ENCODE measurements around the gene SEPTIN1. TPM values are rescaled to one million over a fixed set of nuclear protein-coding genes. Genes with fewer than 3 reads are reported as not detected.

The SEPTIN1 gene
- polyA plus RNA-seq, 4 donors, result 1.3 to 4.0 (median 2.1) TPM

DNA sequence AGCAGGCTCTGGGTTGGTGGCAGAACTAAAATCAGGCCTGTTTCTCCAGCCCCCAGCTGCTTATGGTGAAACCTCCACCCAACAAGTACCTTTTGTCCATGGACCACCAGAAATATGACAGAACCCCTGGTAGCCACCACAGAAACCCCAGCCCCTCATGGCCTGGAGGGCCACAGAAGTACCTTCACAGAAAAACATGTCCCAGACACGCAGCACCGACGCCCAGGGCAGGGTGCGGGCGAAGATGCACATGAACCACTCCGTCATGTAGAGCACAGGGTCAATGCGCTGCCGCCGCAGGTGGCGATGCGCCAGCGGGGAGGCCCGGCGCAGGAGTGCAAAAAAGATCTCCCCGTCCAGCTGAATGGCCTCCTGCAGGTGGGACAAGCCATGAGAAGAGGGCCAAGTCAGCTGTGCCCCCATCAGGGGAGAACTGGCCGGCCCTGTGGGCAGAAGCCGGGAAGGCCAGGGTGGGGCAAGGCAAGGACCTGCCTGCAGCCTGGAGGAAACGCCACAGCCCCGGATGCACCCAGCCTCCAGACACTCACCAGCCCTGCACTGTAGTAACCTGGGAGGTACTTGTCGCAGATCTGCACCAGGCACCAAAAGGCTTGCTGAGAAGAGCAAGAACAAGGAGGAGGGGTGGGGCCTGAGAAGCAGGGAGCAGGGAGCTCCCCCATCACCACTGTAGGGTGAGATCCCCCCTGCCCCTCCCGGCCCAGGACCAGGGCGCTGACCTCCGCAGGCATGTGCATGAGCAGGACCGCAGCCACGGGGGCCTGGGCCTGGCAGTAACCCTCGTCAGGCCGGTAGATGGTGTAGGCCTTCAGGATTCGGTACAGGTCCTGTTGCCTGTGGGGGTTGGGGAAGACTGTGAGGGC is 23.1 kb downstream of the SEPTIN1 start:
- DNase-seq (ENCODE audit: low read depth in 4 of 4, low spot score in 3 of 4), result no peak

DNA sequence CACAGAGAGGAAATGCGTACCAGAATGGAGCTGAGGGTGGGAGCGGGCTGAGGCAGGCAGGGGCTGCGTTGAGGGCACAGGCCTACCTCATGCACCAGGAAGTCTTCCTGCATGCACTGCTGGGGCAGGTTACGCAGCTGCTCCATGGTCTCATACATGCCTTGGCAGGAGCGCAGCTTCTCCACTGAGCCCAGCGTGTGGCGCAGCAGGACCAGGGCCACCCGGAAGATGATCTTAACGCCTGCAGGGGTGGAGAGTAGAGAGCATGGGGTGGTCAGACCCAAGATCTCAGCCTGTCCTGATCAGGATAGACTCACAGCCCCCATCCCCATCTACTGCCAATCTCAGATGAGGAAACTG is 23.8 kb downstream of the SEPTIN1 start:
- DNase-seq (ENCODE audit: low read depth in 4 of 4, low spot score in 3 of 4), result no peak

DNA sequence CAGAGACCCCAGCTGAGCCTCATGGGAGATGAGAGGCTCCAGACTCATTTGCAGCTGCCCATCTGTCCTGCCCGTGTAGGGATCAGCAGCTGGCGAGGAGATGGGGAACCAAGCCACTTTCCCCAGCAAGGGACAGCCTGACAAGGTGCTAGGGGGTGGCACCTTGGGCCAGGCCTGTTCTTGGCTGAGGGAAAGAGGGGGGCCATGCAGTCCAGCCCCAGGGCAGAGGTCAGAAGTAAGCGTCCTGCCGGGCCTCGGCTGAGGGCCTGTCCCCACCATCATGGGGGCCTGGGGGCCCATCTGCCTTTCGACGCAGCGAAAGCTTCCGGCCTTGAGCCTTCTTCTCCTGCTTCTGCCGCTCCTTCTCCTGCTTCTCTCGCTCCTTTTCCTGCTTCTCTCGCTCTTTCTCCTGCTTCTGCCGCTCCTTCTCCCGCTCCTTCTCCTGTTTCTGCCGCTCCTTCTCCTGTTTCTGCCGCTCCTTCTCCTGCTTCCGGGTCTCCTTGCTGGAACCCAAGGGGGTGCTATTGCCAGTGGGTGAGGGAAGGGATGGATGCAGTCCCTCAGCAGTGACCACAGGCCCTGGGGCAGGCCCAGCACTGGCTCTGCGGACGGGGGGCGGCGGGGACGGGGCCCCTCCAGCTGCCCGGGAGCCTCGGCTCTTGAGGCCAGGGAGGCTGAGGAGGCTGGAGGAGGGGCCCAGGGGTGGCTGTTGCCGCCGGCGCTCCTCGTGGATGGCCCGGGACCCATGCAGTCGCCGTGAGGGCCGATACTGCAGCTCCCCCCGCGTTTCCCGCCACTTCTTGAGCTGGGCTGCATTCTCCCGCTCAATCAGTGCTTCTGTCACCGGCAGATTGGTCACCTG is 24.4 kb downstream of the SEPTIN1 start:
- no peak for DNase-seq (ENCODE audit: low read depth in 4 of 4, low spot score in 3 of 4)

DNA sequence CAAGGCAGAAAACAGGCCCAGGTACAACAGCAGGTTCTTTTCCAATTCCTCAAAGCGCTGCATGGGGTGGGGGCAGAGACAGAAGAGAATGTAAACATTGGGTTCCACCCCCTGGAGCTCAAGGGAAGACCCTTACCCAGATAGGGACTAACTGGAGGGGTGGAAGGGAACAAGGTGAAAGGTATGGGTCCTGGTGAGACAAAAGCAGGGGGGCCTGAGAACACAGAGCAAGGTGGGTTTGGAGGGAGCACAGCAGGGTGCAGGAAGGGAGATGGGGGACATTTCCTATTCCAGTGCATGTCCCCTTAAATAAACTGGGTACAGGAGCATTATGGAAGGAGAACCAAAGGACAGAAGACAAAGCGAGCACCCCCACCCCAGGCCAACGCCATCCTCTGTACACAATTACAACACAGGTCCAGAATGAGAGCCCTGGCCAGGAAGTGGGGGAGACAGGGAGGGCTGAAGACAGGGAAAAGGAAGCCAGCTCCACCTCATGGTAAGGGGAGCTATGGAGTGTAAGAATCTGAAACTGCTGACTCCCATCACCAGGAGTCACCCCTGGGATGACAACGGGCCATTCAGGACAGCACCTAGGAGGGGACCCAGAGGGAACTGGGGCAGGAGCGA is 25.2 kb downstream of the SEPTIN1 start:
- DNase-seq (ENCODE audit: low read depth in 4 of 4, low spot score in 3 of 4), result no peak

DNA sequence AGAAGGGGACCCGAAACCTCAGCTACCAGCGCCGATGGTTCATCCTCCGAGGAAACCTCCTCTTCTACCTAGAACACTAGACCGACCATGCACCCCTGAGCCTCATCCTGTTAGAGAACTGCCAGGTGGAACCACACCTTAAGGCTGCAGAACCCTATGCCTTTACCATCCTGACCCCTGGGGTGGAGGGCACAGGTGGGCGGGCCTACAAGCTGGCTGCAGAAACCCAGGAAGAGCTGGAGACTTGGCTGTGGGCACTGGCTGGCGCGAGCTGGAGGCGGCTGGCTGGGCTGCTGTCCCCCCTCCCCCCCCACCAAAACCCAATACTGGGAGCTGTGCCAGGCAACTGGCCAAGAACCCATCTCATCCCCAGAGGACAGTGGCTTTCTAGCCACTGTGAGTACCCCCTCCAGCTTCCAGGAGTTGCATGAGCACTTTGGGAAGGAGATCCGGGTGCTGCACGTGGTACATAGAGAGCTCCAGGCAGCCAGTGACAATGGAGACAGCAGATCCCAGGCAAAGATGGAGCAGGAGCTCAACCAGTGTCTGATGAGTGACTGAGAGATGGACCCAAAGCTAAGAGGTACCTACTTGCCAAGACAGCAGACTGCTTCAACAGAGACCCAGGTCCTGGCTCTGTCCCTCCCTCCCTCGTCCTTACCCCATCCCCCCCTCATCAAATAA is 25.8 kb downstream of the SEPTIN1 start:
- DNase-seq (ENCODE audit: low read depth in 4 of 4, low spot score in 3 of 4), result no peak

DNA sequence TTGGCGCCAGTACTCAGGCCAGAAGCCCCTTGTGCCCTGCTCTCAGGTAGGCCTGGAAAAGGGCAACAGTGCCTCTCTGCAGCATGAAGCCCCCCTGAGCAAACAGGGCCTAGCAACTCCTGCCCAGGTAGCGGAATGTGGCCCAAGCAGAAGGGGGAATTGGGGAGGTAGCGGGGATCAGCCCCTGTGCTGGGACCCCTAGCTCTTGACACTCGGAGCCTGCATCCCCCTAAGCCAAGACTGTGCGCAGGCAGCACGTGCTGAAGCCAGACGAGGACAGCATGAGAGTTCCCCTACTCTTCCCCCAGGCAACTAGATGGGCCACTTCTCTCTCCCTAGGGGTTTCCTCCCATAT is 26.4 kb downstream of the SEPTIN1 start:
- DNase-seq (ENCODE audit: low read depth in 4 of 4, low spot score in 3 of 4), result no peak

DNA sequence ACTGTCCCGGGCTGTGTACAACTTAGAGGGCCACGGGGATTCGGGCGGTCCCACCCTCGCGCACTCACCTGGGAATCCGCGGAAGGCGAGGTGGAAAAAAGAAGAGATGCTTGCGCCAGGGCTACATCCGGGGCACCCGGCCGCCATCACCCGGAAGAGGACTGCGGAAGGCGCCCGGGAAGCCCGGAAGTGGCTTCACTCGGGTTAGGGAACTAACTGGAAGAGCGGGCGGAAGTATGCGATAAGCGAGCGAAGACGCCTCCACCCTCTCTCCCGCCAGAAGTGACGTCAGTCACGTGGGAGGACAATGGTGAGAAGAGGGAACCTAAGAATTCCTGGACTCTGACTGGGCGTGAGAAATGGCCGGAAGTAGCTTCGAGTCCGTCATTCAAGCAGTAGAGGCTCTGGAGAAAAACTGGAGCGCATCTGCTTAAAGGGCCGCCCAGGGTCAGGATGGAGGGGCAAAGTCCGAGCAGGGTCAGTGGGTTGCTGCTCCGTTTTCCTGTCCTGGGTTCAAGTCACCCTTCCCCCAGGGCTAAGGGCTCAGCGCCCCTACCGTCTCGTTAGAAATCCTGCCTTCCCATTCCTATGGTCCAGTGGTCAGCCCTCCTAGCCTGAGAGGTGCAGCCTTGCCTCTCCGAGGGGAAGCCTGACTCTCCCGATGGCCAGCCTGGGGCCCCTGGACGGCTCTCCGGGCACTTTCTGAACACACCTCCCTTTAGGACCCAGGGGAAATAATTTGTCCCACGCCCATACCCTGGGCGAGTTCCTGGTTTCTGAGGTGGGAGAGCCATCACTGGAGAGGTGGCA is 27.0 kb downstream of the SEPTIN1 start, which contains the start of gene CD2BP2:
Gene CD2BP2, minus strand, starts transcription at position 165 of the 810 bp plus-strand sequence. CDS start 627 bp downstream, outside the sequence.
- peak; percentile 99 to 100 (median 99) for DNase-seq (ENCODE audit: low read depth in 4 of 4, low spot score in 3 of 4)

DNA sequence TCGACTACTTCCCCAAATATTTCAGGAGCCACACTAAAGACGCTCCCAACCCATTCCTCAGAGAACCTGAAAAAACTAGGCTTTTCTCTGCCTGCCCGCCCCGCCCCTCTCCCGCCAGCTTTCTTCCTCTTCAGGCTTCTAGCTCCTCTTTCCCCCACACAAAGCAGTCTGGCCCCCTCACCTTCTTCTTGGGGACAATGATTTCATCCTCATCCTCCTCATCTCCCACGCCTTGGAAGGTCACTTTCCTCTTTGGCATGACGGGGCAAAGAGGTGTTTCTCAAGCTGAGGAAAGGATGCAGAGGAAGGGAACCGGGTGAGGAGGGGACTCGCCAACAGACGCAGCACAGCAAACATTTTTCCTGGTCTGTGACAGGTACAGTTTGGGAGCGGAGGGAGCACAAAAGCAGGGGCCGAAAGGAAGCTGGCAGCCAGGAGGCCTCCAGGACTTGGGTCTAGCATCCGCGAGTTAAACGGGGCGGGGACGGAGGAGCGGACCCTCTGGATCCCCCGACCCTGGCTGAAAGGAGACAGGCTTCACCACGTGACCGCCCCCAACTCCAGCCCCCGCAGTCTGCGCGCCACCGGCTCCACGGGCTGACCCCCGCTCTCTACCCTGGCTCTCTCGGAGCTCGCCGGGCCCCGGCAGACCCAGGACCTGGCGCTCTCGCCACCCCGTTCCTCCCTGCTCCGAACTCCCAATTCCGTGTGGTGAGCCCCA is 27.8 kb downstream of the SEPTIN1 start:
- DNase-seq (ENCODE audit: low read depth in 4 of 4, low spot score in 3 of 4), result no peak

DNA sequence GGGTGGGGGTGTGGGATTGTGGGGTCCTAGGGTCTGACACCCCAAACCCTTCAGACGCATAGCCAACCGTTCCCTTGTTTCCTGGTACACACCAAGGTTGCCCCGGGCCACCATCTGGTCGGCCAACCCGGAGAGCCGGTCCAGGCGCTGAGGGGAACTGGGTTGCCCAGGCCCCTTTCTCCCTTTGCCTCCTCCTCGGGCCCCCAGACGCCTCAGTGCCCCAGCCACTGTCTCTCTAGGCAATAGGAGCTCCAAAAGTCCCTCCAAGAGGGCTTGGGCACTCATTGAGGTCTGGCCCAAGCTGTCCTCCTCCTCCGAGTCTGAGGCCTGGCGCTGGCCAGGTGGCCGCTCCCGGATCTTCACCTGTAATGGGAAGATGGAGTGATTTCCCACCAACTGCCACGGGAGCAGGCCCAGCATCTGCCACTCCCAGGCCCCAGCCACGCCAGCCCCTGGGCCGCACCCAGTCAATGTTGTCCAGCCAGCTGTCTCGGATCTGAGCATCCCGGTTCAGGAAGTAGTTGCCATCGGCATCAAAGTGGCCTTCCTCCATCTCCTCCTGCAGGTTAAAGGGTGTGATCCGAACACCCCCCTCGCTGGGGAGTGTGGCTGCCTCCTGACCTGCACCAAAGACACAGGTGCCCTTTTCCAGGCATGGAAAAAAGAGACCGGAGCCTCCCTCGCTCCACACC is 28.8 kb downstream of the SEPTIN1 start:
- no peak for DNase-seq (ENCODE audit: low read depth in 4 of 4, low spot score in 3 of 4)

DNA sequence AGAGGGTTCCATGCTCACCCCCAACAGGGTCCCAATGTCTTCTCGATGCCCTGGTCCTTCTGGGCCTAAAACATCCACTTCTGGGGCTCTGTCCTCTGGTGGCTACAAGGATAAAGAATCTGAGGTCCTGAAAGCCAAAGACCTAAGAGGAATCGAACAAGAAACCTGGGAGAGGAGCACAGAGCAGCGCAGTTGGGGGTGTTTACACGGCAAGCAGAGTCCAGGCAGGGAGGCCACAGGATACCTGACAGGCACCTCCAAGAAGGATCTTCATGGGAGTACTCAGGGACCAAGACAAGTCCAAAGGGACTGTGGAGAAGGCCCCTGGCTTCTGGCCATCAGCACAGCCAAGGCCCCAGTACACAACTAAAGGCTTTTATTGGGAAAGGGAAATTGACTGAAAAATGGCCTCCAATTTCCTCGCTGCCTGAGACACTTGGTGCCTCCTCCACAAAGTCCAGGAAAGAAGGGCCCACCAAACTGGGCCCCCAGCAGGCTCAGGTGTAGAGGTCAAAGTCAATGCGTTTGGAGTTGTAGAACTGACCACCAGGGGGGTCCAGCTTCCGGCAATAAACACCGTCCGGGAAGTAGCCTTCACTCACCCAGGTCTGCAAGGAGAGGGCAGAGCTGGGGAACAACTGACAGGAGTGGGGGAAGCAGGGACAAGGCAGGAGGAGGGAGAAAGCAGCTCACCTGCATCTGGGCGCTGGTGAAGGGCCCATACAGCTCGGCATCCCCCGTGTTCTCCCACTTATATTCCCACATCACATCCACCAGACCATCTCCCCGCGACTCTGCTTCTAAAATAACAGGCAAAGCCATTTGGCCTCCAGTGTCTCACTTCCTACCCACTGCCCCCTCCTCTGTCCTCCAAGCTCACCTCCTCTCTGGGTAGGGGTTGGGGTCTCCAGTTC is 29.6 kb downstream of the SEPTIN1 start:
- no peak for DNase-seq (ENCODE audit: low read depth in 4 of 4, low spot score in 3 of 4)

DNA sequence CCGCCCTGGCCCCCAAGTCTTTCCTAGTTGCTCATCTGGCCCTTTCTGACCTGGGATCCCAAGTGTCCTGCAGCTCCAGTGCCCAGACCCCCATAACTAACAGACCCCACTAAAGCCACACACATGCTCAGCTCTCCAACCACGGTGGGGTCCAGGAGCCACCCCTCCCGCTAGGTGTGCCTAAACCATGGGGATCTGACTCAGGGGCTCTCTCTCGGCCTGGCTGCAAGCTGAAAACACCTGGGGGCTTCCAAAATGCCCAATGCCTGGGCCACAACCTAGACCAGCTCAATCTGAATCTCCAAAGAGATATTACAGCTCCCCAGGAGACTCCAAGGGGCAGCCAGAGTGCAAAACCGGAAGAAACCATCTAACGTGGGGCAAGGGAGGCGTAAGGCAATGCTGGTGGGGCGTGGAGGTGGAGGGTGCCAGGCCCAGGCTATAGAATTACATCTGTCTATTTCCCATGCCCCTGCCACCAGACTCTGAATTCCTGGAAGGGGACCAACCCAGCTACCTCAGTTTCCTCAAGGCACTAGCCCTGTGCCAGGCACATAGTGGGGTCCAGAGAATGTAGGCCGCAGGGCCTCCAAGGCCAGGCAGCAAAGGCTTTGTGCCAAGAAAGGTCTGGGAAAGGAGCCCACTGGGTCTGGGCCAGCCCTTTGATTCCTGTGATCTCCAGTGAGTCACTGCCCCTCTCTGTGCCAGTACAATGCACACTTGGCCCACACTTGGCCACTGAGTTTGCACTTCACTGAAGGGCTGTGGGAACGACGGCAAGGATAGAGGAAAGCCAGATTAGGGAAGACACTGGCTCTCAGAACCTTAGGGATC is 30.6 kb downstream of the SEPTIN1 start:
- DNase-seq (ENCODE audit: low read depth in 4 of 4, low spot score in 3 of 4), result no peak

DNA sequence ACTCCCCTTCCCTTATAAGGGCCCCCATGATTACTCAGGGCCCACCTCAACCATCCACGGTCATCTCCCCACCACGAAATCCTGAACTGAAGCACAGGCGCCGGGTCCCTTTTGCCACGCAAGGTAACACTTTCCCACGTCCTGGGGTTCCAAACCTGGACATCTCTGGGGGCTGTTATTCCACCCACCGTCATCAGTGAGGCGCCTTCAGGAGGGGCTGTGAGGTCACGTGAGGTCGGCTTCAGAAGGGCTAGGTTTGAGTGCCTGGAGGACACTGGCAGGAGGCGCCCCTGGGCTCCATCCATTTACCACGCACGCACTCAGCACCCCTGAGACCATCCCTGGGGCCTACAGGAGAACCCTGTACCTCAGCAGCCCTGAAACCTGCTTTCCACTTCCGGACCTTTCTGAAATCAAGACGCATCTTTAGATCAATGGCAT is 31.3 kb downstream of the SEPTIN1 start:
- DNase-seq (ENCODE audit: low read depth in 4 of 4, low spot score in 3 of 4), result no peak

DNA sequence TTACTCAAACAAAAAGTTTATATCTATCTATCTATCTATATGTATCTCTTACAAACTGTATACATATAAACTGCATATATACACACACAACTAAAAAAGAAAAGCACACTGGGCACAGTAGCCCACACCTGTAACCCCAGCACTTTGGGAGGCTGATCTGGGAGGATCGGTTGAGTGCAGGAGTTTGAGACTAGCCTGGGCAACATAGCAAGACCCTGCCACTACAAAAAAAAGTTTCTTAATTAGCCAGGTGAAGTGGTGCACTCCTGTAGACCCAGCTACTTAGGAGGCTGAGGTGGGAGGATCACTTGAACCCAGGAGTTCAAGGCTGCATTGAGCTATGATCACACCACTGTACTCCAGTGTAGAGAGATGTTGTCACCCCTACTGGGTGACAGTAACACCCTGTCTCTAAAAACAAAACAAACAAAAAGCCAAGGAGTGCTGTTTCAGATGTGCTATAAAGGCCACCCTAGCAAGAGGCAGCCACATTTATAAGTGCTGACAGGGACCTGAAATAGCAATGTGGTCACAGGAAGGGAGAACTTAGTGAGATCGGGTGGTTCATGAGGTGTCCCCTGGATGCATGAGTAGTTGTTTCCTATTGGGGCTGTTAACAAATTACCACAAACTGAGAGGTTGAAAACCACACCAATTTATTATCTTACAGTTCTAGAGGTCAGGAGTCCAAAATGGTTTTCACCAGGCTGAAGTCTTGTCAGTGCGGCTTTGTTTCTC is 32.1 kb downstream of the SEPTIN1 start:
- no peak for DNase-seq (ENCODE audit: low read depth in 4 of 4, low spot score in 3 of 4)

DNA sequence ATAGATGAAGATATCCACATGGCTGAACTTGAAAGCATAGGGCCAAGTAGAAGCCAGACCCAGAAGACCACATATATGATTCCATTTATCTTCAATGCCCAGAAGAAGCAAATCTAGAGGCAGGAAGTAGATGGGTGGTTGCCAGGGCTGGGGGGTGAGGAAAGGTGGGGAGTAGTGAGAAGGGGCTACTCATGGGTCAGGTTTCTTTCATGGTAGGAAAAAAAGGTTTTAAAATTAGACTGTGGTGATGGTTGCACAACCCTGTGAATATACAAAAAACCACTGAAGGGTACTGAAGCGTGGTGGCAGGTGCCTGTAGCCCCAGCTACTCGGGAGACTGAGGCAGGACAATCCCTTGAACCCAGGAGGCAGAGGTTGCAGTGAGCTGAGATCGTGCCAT is 32.7 kb downstream of the SEPTIN1 start:
- DNase-seq (ENCODE audit: low read depth in 4 of 4, low spot score in 3 of 4), result no peak

DNA sequence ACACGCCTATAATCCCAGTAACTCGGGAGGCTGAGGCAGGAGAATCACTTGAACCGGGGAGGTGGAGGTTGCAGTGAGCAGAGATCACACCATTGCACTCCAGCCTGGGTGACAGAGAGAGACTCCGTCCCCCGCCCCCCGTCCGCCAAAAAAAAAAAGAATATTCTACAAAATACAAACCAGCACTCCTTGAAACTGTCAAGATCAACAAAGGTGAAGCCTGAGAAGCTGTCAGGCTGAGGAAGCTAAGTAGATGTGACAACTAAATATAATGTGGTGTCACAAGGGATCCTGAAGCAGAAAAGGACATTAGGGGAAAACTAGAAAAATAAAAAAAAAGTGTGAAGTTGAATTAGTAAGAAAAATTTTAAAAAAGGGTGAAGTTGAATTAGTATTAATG is 33.4 kb downstream of the SEPTIN1 start:
- DNase-seq (ENCODE audit: low read depth in 4 of 4, low spot score in 3 of 4), result no peak

DNA sequence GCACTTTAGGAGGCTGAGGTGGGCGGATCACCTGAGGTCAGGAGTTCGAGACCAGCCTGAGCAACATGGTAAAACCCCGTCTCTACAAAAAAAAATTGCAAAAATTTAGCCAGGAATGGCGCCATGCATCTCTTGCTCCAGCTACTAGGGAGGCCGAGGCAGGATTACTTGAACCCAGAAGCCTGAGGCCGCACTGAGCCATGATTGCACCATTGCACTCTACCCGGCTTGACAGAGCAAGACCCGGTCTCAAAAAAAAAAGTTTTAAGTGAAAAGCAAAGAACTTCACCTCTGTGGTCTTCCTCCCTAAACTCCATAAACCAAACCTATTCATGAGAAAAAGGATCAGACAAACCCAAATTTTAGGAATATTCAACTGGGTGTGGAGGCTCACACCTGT is 34.2 kb downstream of the SEPTIN1 start:
- no peak for DNase-seq (ENCODE audit: low read depth in 4 of 4, low spot score in 3 of 4)
